Smooth muscle cell of trachea (primary cell): Measurements from ENCODE around the gene P4HA1. TPM values are rescaled to one million over a fixed set of nuclear protein-coding genes. Genes with fewer than 3 reads are reported as not detected.

Experiments
- total RNA-seq: library from RNA; depleted of rRNA; stranded (reverse); fragments of >200 nt; gene quantifications from 2 replicates; pipeline ENCODE4 v1.2.1, GENCODE V29; 2014

P4HA1 gene
- total RNA-seq = 196 and 231 TPM in 2 replicates

DNA sequence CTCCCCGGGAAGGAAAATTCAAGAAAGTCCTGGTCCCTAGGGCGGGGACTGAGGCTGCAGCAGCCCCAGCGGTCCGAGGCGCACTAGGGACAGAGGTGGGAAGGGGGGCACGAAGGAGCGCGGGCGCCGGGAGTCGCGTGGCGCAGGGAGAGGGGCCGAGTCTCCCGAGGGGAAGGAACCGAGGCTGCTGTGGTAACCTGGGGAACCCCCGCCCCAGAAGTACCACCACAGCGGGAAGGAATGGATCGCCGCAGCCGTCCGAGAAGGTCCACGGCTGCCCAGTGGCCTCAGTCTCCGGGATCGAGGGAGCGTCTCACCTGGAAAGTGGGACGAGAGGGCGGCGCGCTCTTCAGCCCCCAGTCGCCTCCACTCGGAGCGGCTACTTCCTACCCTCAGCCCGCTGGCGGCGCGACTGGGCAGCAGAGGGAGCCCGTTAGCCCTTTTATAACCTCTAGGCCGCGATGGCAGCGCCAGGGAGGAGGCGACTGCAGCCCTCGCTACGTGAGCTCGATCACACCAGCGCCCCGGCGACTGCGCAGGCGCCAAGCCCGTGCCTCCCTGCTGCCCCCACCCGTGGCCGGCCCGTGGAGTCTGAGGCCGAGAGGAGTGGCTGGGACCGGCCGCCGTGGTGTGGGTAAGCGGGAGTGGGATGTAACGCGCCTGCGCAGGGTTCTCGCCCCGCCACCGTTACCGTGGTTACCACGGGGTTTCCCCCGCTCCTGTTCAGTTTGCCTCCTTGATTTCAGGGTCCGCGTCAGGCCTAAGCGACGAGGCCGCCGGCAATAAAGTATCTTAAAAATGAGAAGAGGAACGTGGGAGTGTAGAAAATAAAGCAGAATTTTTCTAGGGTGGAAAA is at the start of gene P4HA1:
TSS of gene P4HA1 (minus strand) at position 418 of the 856 bp plus-strand sequence. CDS start 21,983 bp downstream, outside the sequence.

DNA sequence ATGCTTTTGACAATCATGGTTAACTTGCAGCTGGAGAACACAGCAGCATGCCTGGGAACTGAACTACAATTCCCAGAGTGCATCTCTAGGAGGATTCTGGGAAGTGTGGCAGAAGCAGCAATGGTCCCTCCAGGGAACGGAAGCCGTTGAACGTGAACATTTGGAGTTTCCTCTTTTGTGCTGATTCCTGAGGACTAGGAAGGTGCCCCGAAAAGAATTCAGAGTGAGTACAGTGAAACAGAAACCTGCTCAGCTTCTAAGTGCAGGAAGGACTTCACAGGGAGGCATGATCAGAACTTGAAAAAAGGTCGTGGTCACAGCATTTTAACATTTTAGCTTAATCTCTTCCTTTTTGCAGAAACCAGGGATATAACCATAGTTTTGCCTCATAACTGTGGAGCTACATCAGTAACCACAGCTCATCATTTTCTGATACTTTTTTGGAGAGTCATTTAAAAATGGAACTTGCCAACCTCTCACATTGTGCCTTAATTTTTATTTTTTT is 13.7 kb upstream of the P4HA1 start, which contains the start of gene NUDT13:
TSS of gene NUDT13 (plus strand) at position 111 of the 505 bp plus-strand sequence. CDS start 3,911 bp downstream, outside the sequence.

Other genes with a start within 250 kb of the P4HA1 start
- gene OIT3, start 203.1 kb downstream of the P4HA1 start, total RNA-seq = under 0.01 and 0.17 TPM in 2 replicates
- not detected in 2 replicates for gene PLA2G12B, start 142.1 kb downstream of the P4HA1 start, total RNA-seq
- gene NUDT13, start 13.6 kb upstream of the P4HA1 start, total RNA-seq = 1.2 and 2.5 TPM in 2 replicates
- gene ECD, start 71.1 kb upstream of the P4HA1 start, total RNA-seq = 27.1 and 31.6 TPM in 2 replicates
- 33.5 and 44.3 TPM in 2 replicates for gene FAM149B1, start 71.3 kb upstream of the P4HA1 start, total RNA-seq
- 11.7 and 41.6 TPM in 2 replicates for gene DNAJC9, start 150.4 kb upstream of the P4HA1 start, total RNA-seq
- 68.0 and 80.6 TPM in 2 replicates for gene MRPS16, start 155.8 kb upstream of the P4HA1 start, total RNA-seq